Activated CD4-positive, alpha-beta memory T cell treated with anti-CD3 and anti-CD28 coated beads for 36 hours (primary cell): Measurements from ENCODE around the gene SPAG16. TPM values are rescaled to one million over a fixed set of nuclear protein-coding genes. Genes with fewer than 3 reads are reported as not detected.

Experiments
- CTCF ChIA-PET: fragments of 350-600 bp; sonication (Branson Sonifier 250); formaldehyde crosslinking; loops from one replicate; lab custom pipeline; 2021; ENCODE audit warnings: antibody characterized with exemption, inconsistent platforms; lab: Charles Lee
- POLR2A ChIA-PET: fragments of 350-600 bp; sonication (Branson Sonifier 250); formaldehyde crosslinking; loops from one replicate; lab custom pipeline; 2021; ENCODE audit warnings: antibody characterized with exemption; lab: Charles Lee
- DNase-seq: peaks from one replicate; pipeline ENCODE4 v3.0.0-alpha.2; 2020
- H3K27ac Mint-ChIP-seq: one replicate; pipeline ENCODE4 v1.8.0; 2021; ENCODE audit warnings: mixed read lengths
- H3K27me3 Mint-ChIP-seq: one replicate; pipeline ENCODE4 v1.8.0; 2021; ENCODE audit warnings: mixed read lengths
- H3K36me3 Mint-ChIP-seq: one replicate; pipeline ENCODE4 v1.8.0; 2021; ENCODE audit warnings: mixed read lengths
- H3K4me1 Mint-ChIP-seq: one replicate; pipeline ENCODE4 v1.8.0; 2021; ENCODE audit warnings: low read depth, mixed read lengths
- H3K4me3 Mint-ChIP-seq: one replicate; pipeline ENCODE4 v1.8.0; 2021; ENCODE audit warnings: mild to moderate bottlenecking, mixed read lengths
- H3K9me3 Mint-ChIP-seq: one replicate; pipeline ENCODE4 v1.8.0; 2021; ENCODE audit warnings: mixed read lengths
- intact Hi-C: fragments of 100-400 bp; cut with micrococcal nuclease; formaldehyde crosslinking; loops from one replicate; pipeline ENCODE4 v1.15.1; 2023
- total RNA-seq, 2 experiments: library from RNA; stranded (reverse); gene quantifications; one replicate each; pipeline ENCODE4 v1.2.3, GENCODE V29; 2021

The SPAG16 gene
- total RNA-seq, 2 experiments from 2014 or later: 9.1 to 10.4 TPM

GRCh38 chr2:213757525-213757924 lies 473.3 kb downstream of the SPAG16 start:
- CTCF ChIA-PET: no interaction called here
- H3K27me3 Mint-ChIP-seq: no peaks in the 10 kb centered on the region

GRCh38 chr2:213763354-213763753 lies 479.1 kb downstream of the SPAG16 start:
- ChIA-PET POLR2A (no interaction called here), CTCF (no interaction called here)
- Mint-ChIP-seq H3K36me3 (no peaks in the 10 kb centered on the region), H3K27me3 (no peaks in the 10 kb centered on the region), H3K4me3 (no peak overlapping the region), H3K27ac (no peak overlapping the region), H3K4me1 (no peaks in the 10 kb centered on the region), H3K9me3 (no peaks in the 10 kb centered on the region)
- intact Hi-C loops: no loop called here
- no peak for DNase-seq

More at GRCh38 chr2:213757525-213757924, 473.3 kb downstream of the SPAG16 start:
- Mint-ChIP-seq H3K36me3 (no peaks in the 10 kb centered on the region), H3K4me1 (no peaks in the 10 kb centered on the region), H3K9me3 (no peaks in the 10 kb centered on the region), H3K27ac (no peak overlapping the region), H3K4me3 (no peak overlapping the region)
- intact Hi-C loops: no loop called here
- POLR2A ChIA-PET: no interaction called here
- DNase-seq: no peak

DNA sequence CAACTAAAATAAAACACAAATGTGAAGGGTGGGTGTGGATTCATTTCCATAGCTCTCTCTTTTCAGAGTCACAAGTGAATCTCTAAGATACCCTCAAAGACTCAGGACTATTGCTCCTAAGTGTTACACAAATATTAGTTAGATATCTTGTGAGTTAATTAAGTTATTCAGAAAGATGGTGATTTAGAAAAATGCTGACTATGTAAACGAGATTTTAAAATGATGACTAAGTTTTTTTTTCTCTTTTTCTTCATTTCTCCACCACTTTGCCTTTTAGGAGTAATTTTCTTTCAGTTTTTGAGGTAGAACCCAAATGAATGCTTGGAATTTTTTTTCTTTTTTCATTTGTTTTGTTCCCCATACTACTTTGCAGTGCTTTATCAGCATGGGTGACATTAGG lies 479.7 kb downstream of the SPAG16 start:
- Mint-ChIP-seq H3K9me3 (no peaks in the 10 kb centered on the region), H3K4me1 (no peaks in the 10 kb centered on the region), H3K27ac (no peak overlapping the region), H3K4me3 (no peak overlapping the region), H3K36me3 (no peaks in the 10 kb centered on the region), H3K27me3 (no peaks in the 10 kb centered on the region)
- intact Hi-C loops: no loop called here
- no peak for DNase-seq
- ChIA-PET CTCF (no interaction called here), POLR2A (no interaction called here)

GRCh38 chr2:213764849-213765248 lies 480.6 kb downstream of the SPAG16 start:
- Mint-ChIP-seq H3K36me3 (no peaks in the 10 kb centered on the region), H3K4me3 (no peak overlapping the region), H3K27me3 (no peaks in the 10 kb centered on the region), H3K27ac (no peak overlapping the region), H3K9me3 (no peaks in the 10 kb centered on the region), H3K4me1 (no peaks in the 10 kb centered on the region)
- intact Hi-C loops: no loop called here
- ChIA-PET CTCF (no interaction called here), POLR2A (no interaction called here)
- DNase-seq: no peak

- CTCF ChIA-PET: no interaction called here
- Mint-ChIP-seq H3K27ac (no peak overlapping the region), H3K4me3 (no peak overlapping the region), H3K27me3 (no peaks in the 10 kb centered on the region), H3K36me3 (no peaks in the 10 kb centered on the region), H3K9me3 (peaks cover 3% of the 10 kb centered on the region), H3K4me1 (no peaks in the 10 kb centered on the region)
- POLR2A ChIA-PET: no interaction called here
- intact Hi-C loops: no loop called here
- DNase-seq: no peak
Measured at GRCh38 chr2:213766062-213766461, 481.8 kb downstream of the SPAG16 start.

GRCh38 chr2:213766465-213766901 lies 482.2 kb downstream of the SPAG16 start:
- Mint-ChIP-seq H3K36me3 (no peaks in the 10 kb centered on the region), H3K4me1 (no peaks in the 10 kb centered on the region), H3K27me3 (no peaks in the 10 kb centered on the region), H3K4me3 (no peak overlapping the region), H3K9me3 (peaks cover 3% of the 10 kb centered on the region), H3K27ac (no peak overlapping the region)
- no peak for DNase-seq
- ChIA-PET CTCF (no interaction called here), POLR2A (no interaction called here)
- intact Hi-C loops: no loop called here

DNA sequence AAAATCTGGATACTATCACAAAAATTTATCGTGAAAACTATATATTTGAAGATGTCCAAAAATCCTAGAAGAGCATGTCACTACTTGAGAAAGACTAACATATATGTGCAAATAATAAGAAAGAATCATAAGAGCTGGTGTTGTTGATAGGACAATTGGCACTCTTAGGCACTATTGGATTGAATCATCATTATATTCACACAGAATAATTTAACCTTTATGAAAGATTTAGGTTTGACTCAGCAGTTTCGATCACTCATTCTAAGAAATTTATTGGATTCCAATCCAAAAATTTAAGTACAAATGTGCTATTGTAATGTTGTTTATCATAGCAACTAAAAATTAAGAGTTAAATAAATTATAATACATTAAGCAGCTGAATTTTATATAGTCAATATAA lies 503.6 kb downstream of the SPAG16 start:
- no peak overlapping the region for H3K27ac Mint-ChIP-seq
- no peaks in the 10 kb centered on the region for H3K9me3 Mint-ChIP-seq
- H3K27me3 Mint-ChIP-seq: no peaks in the 10 kb centered on the region
- intact Hi-C loops: no loop called here
- ChIA-PET POLR2A (no interaction called here), CTCF (no interaction called here)
- no peaks in the 10 kb centered on the region for H3K36me3 Mint-ChIP-seq
- H3K4me3 Mint-ChIP-seq: no peak overlapping the region
- DNase-seq: no peak
- H3K4me1 Mint-ChIP-seq: no peaks in the 10 kb centered on the region

GRCh38 chr2:213789940-213790339 lies 505.7 kb downstream of the SPAG16 start:
- H3K27me3 Mint-ChIP-seq: no peaks in the 10 kb centered on the region
- DNase-seq: no peak
- H3K27ac Mint-ChIP-seq: no peak overlapping the region
- H3K4me3 Mint-ChIP-seq: no peak overlapping the region
- POLR2A ChIA-PET: no interaction called here
- no peaks in the 10 kb centered on the region for H3K9me3 Mint-ChIP-seq
- H3K36me3 Mint-ChIP-seq: no peaks in the 10 kb centered on the region
- CTCF ChIA-PET: no interaction called here
- no peaks in the 10 kb centered on the region for H3K4me1 Mint-ChIP-seq
- intact Hi-C loops: no loop called here

GRCh38 chr2:213792045-213792444 lies 507.8 kb downstream of the SPAG16 start:
- no peak for DNase-seq
- CTCF ChIA-PET: no interaction called here
- no peaks in the 10 kb centered on the region for H3K36me3 Mint-ChIP-seq
- POLR2A ChIA-PET: no interaction called here
- no peak overlapping the region for H3K4me3 Mint-ChIP-seq
- intact Hi-C loops: no loop called here
- H3K9me3 Mint-ChIP-seq: no peaks in the 10 kb centered on the region
- no peak overlapping the region for H3K27ac Mint-ChIP-seq
- H3K4me1 Mint-ChIP-seq: no peaks in the 10 kb centered on the region
- H3K27me3 Mint-ChIP-seq: no peaks in the 10 kb centered on the region

GRCh38 chr2:213806125-213806726 lies 522.0 kb downstream of the SPAG16 start:
- CTCF ChIA-PET: no interaction called here

DNA sequence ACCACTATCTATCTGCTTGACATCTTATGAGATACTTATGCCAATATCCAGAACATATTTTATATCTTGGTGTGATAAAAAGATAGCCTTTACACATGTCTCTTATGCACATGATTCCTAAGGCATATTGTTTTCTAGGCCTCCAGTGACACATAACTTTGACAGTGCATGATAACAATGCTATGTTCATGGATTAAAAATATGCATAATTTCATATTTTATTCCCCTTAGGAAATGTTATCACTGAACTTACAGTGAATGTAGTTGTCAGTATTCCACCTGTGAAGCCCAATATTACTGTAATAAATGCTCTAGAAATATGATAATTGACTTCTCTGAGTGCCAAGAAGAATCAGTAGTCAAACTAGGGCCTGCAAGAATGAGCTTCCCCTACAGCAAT lies 532.3 kb downstream of the SPAG16 start:
- no peak overlapping the region for H3K4me3 Mint-ChIP-seq
- POLR2A ChIA-PET: no interaction called here
- intact Hi-C loops: no loop called here

More at GRCh38 chr2:213806125-213806726, 522.0 kb downstream of the SPAG16 start:
- H3K4me1 Mint-ChIP-seq: no peaks in the 10 kb centered on the region
- no peaks in the 10 kb centered on the region for H3K27me3 Mint-ChIP-seq
- DNase-seq: no peak
- H3K27ac Mint-ChIP-seq: no peak overlapping the region
- intact Hi-C loops: loop anchor here (2.0 to 10.0 kb wide), 3 partner anchors 551 to 1463 kb away; no protein-coding TSS in a partner anchor
- no peak overlapping the region for H3K4me3 Mint-ChIP-seq
- no peaks in the 10 kb centered on the region for H3K36me3 Mint-ChIP-seq
- H3K9me3 Mint-ChIP-seq: no peaks in the 10 kb centered on the region
- POLR2A ChIA-PET: no interaction called here

DNA sequence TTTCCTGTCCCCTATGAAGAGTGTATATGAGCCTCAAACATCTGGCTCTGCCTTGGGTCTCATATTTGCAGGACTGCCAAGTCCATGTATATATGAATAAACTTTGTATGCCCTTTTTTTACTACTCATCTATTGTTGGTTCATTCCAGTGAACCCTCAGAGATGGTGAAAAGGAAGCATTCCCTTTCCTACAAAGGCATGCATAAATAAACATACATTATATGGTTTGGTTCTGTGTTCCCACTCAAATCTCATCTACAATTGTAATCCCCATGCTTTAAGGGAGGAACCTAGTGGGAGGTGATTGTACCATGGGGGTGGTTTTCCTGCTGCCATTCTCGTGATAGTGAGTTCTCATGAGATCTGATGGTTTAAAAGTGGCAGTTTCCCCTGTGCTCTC lies 534.2 kb downstream of the SPAG16 start:
- intact Hi-C loops: no loop called here
- Mint-ChIP-seq H3K9me3 (peaks cover 3% of the 10 kb centered on the region), H3K36me3 (no peaks in the 10 kb centered on the region), H3K4me1 (no peaks in the 10 kb centered on the region), H3K27me3 (no peaks in the 10 kb centered on the region), H3K27ac (no peak overlapping the region), H3K4me3 (no peak overlapping the region)
- POLR2A ChIA-PET: no interaction called here
- DNase-seq: no peak
- CTCF ChIA-PET: no interaction called here

More for the DNA sequence above, 532.3 kb downstream of the SPAG16 start:
- CTCF ChIA-PET: interaction anchor here (1.3 kb wide), 1 partner anchor 12 kb away, joined by 4 read pairs; no protein-coding TSS in a partner anchor
- DNase-seq: no peak
- Mint-ChIP-seq H3K4me1 (no peaks in the 10 kb centered on the region), H3K9me3 (no peaks in the 10 kb centered on the region), H3K27ac (no peak overlapping the region), H3K36me3 (no peaks in the 10 kb centered on the region), H3K27me3 (no peaks in the 10 kb centered on the region)

GRCh38 chr2:213834331-213834730 lies 550.1 kb downstream of the SPAG16 start:
- Mint-ChIP-seq H3K36me3 (no peaks in the 10 kb centered on the region), H3K9me3 (peaks cover 8% of the 10 kb centered on the region), H3K4me1 (no peaks in the 10 kb centered on the region), H3K27me3 (no peaks in the 10 kb centered on the region), H3K4me3 (no peak overlapping the region), H3K27ac (no peak overlapping the region)
- CTCF ChIA-PET: no interaction called here
- intact Hi-C loops: no loop called here
- DNase-seq: no peak
- POLR2A ChIA-PET: no interaction called here
